Stimulated activated CD4-positive, alpha-beta T cell treated with anti-CD3 and anti-CD28 coated beads, TNF-alpha, amount 100 ng/mL, for 4 hours (primary cell): ENCODE data around the gene ATP9B.

ENCODE experiments used
- DNase-seq, 3 experiments: peaks; one replicate each; pipeline ENCODE4 v3.0.0-alpha.2; 2020; ENCODE audit warnings: low read depth in 3 of 3

Gene ATP9B

DNA sequence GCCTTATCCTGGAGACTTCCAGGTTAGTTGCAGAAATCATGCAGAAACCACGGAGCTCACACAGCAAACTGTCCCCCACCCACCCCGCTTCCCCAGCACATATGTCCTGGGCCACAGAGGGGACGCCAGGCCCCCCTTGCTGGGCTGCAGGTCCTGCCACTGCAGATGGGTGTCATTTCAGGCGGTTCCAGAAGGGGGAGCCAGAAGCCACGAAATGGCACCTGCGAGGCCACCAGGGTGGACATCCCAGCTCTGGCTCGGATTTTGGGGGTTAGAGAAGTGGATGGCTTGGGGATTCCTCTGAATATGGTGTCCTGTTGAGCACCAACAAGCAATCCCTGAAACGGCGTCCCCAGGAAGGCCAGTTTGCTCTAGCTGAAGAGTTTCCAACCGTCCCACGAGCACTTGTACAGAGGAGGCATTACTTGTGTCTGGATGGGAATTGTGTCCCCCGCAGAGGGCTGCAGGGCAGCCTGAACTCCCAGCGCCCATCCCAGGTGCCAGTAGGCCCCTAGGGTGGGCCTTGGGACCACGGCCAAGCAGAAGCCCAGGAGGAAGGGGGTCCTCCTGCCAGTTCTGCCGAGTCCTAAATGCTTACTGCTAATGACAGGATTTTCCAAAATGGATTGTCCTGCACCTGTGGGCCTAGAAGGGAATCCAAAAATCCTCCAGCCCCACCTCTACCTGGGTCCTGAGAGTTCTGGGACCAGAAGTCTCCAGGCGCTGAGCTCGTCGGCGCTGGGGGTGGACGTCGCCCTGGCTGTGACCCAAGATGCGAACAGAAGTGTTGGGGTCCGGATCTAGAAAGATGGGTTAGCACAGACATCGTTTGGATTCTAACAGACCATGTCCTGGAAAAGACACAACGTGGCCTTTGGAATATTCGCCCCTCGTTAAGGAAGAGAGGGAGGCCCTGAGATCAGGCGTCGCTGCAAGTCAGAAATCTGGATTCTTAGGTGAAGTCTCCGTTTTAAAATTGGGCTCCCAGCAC, 311.9 kb downstream of the ATP9B start:
- DNase-seq: peak in 2 of 3 experiments; percentile 45 to 67

DNA sequence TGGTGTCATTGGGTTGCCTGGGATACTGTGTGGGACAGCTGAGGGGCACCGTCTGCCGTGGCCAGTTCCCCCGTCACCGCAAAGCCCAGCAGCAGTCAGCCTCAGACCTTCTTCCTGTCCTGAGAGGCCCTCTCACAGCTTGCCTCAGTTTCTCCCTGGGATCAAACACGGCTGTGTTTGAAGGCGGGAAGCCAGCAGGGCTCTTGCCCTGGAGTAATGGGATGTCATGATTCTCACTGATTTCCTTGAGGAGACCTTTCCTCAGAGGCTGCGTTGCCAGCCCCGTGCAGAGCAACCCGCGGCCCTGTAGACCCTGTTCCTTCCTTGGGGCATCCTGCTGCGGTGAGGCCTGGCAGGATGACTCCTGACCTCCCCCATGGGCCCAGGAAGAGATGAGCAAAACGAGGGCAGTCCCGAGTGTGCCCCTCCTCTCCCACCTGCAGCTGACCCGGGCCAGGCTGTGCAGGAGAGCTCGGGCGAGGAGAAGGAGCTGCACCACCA, 312.7 kb downstream of the ATP9B start:
- DNase-seq: no peak

DNA sequence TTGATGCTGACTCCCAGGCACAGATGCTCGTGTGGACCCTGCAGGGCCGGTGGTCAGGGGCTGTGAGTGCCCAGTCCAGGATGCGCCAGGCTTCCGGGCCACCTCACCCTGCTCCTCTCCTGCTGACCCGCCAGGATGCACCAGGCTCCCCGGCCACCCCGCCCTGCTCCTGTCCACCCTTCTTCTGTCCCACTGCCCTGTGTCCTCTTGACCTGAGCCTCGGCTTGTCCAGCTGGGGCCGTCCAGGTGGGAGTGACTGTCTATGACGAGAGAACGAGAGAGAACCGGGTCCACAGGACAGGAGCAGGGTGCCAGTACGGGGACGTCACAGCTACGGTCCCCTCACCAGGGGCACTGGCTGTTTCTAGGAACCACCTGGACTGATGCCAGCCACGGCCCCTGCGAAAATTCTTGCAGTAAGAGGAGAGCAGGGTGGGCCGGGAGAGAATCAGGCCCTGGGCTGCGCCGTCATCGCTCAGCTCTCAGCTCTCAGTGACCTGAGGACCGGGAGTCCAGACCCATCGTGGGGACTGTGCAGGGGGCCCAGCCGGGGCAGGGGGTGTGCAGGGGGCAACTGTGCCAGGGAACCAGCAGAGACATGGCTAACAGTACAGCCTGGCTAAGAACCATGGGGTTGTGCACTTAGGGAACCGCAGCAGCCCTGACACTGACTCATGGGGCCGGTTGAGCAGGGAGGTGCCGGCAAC, 313.6 kb downstream of the ATP9B start:
- no peak for DNase-seq

DNA sequence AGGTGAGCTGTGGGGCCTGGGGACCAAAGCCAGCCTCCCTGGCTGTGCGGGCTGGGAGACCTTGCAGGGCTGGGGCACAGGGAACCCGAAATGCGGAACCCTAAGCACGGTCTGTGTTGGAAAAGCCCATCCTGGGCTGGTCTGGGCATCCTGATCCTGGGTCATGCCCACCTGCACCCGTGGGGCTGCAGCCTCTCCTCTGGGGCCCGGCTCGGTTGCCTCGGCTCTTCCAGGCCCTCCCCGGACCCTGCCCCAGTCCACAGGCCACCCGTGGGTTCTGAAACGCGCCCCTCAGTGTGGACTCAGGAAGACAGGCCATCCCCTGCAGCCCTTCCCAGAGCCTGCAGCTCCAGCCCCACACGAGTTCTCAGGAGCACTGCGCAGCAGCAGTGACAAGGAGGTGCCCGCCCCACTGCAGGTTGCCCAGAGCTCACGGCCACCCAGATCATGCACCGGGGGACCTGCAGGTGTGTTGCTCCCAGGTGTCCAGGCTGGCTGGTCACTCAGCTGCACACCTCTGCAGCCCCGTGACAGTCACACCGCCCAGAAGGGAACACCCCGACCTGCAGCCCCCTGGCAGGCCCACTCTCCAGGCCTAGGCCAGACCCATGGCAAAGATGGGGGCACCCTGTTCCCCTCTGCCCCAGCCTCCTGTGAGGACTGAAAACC, 314.3 kb downstream of the ATP9B start:
- no peak for DNase-seq

DNA sequence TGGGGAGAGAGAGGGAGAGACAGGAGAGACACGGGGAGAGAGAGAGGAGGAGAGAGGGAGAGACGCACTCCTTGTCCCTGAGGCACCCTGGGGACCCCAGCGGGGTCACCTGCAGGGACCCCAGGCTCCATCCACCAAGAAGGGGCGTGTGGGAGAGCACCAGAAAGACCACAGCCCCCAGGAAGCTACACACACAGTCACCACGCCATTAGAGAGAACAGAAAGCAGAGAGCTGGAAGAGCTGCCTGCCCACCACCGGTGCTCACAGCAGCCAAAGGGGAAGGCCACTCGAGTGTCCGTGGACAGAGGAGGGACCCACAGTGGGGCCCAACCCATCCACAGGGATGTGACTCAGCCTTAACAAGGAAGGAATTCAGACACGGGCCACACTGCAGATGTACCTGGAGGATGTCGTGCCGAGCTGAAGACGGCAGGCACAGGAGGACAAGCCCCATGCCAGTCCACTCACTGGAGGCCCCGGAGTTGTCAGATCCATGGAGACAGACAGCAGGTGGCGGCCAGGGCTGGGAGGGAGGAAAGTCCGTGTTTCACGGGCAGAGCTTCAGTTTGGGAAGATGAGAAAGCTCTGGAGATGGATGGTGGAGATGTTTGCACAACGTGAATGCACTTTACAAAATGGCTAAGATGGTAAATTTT, 315.1 kb downstream of the ATP9B start:
- DNase-seq: no peak

DNA sequence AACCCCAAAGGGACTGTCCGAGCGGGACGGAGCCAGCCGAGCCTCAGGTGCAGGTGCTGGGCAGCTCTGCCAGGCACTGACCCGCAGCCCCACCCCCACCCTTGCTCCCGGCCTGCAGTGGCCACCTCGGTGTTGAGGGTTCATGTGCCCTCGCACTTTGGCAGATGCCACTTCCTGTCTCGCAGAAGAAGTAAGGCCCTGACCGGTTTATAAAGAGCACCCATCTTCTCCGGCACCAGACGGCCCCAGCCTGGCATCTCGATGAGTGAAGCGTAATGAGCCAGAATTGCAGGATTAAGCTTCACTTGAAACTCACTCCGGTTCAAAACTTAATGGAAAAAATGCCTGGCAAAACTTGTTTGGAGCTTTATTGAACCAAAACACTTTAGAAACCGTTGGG, 315.6 kb downstream of the ATP9B start:
- no peak for DNase-seq

DNA sequence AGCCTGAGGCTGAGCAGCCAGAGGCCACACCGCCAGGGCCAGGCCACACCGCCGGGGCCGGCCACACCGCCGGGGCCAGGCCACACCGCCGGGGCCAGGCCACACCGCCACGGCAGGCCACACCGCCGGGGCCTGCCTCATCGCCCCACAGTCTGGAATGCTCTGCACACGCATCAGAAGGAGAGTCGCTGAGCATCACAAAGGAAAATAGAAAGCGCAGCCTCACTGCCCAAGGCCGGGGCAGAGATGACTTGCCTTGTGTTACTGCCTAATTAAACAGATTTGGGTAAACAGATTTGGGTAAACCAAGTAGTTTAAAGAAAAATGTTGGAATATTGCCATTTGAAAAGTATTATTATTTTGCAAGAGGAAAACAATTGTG, 316.1 kb downstream of the ATP9B start:
- no peak for DNase-seq

DNA sequence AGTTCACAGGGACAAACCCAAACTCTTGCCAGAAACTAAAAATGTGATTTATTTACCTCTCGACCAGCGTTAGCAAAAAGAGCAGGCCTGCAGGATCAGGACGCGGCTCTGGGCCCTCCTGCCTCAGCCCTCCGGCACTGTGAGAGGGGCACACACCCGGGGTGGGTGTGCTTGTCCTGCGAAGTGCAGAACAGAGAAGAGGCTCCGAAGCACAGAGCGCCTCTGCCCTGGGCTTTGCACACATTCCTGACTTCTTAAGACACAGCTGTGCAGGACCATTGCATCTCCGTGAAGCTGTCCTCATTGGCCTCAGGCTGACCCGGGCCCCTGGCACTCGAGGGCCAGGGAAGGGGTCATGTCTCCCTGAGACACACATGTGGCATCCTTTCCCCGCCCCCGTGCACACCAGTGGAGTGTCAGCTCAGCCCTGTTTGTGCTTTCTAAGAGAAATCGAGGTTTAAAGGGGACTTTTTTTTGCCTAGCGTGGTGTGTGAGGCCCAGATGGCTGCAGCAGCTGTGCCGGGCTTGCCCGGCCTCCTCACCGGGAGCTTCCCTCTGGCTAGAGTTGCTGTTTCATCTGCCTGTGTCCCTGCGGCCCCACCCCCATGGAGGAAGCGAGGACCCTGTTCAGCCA, 316.6 kb downstream of the ATP9B start:
- no peak for DNase-seq

DNA sequence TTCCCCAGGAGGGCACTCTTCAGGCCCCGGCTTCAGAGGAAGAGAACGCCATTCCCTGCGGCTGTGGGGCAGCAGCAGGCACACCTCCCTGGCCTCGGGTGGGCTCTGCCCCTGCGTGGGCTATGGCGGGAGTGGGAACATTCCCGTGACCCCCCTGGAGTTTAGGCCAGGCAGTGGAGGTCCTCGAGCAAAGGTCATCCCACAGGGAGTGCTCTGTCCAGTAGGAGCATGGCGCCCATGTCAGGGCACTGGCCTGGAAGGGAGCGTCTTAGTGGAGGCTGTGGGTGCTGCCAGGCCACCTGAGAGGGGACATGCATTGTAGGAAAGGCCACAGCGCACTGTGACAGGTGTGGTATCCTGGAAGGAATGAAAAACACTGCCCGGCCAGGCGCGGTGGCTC, 317.4 kb downstream of the ATP9B start:
- DNase-seq: no peak

DNA sequence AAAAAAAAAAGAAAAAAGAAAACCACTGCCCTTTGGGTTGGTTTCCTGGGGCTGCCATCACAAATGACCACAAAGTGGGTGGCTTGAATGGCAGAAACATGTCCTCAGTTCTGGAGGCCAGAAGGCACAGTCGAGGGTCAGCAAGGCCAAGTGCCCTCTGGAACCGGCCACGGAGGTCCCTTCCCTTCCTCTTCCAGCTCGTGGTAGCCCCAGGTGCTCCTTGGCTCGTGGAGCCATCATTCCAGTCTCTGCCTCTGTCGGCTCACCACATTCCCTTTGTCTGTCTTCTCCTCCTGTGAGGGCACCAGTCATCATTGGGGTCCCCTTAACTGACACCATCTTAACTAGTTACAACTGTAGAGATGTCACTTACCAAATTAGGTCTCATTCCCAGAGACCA, 318.0 kb downstream of the ATP9B start:
- no peak for DNase-seq

DNA sequence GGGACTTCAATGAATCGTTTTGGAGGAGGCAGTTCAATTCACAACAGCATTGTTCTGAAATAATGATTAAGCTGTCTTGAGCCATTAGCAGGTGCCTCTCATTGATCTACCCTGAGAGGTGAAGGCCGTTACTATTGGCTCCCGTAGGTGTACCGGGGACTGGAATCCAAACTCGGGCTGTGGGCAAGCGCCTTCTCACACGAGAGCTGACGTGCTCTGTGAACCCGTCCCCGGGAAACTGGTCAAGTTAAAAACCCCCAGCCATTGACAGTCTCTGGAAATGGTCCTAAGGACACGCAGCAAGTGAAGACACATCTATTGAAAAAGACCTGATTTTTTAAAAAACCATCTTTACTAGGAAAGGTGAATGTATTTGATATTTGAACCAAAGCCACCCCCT, 318.4 kb downstream of the ATP9B start:
- DNase-seq: no peak

DNA sequence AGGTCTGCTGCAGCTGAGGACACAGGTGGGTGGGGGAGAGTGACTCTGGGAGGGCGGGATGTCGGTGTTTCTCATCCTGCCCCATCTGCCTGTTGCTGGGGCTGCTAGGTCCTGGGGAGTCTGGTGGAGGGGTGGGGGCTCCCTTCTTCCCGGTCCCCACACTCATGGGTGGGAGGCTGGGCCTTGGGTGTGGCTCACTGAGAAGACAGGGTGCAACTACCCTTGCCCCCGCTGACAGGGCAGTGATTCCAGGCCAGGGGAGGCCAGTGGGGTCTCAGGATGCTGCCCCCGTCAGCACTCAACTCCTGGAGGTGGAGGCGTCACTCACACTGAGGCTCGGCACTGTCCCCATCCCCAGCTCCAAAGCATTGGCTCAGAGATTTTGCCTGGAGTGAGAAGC, 318.8 kb downstream of the ATP9B start:
- no peak for DNase-seq

DNA sequence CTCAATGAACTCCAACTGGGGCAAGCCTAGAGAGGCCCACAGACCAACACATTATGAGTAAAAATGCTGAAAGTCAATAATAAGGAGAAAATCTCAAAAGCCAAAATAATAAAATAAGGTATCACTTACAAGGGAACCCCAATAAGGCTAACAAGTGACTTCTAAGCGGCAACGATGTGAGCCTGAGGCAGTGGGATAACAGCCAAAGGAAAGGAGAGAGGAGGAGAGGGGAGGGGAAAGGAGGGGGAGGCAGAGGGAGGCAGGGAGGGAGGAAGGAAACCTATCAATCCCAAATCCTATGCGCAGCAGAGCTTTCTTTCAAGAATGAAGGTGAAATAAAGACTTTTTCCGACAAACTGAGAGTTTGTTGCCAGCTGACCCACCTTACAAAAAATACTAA, 320.5 kb downstream of the ATP9B start:
- no peak for DNase-seq

DNA sequence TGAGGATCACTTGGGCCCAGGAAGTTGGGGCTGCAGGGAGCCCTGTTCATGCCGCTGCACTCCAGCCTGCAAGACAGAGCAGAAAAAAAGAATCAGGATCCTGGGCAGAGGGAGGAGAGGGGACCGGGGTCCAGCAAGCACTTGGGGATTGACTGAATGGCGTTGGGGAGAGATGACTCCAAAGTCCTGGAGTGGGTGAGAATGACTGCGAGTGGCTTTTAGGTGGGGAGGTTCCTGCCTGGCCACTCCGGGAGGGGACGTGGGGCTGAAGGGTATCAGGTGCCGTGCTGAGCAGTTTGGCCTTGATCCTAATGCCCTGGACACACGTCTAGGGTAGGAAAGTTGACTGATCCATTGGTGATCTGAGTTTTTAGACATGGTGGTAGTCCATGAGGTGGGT, 323.0 kb downstream of the ATP9B start:
- DNase-seq: no peak

DNA sequence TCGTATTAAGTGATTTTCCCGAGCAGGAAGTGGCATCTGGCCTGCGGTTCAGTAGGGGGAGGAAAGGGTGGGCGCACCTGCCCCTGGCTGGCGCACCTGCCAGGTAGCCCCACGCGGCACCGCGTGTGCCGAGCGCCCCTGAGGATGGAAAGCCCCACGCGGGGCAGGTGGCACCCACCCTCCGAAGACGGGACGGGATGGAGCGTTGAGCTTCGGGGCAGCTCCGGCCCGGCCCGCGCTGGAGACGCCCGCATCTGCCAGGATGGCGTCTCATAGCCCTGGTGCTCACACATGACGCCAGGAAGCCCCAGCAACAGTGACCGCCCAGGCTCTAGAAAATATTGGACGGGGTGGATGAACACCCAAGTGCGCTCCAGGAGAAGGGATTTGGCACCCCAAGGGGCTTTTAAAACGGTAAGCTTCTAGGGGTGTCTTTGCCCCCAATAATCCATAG, 324.0 kb downstream of the ATP9B start:
- DNase-seq: no peak

DNA sequence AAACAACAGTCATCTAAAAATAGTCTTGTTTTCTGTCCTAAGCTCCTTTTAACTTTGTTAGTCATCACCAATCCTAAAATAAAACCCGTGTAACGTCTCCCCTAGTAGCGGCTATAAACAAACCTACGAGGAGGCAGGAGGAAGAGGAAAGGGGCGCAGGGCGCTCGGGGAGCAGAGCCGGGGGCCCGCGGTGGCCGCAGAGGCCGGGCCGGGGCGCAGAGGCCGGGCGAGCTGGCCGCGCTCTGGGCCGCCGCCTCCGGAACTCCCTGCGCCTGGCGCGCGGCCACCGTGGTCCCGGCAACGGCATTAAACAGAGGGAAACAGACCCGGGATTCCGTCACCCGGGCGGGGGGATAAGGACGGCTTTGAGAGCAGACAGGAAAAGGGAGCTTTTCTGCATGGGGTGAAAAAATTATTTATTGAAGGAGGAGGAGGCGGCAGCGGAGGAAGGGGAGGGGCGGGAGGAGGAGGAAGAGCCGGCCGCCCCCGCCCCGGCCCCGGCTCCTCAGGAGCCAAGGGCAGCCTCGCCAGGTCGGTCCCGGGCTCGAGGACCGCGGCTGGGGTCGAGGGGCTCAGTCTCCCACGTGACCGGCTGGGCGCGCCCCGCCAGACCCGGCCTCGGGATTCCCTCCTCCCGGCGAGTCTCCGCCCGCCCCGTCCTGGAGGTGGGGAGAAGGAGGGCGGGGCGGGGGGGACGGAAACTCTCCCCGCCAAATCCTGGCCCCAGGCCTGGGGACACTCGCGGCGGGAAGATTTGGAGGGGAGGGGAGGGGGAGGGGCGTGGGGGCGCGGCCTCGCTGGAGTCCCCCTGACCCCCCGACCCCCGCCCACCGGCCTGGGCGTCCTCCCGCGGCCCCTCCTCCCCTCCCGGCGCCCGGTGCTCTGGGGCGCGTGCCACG, 324.7 kb downstream of the ATP9B start:
- DNase-seq: no peak

DNA sequence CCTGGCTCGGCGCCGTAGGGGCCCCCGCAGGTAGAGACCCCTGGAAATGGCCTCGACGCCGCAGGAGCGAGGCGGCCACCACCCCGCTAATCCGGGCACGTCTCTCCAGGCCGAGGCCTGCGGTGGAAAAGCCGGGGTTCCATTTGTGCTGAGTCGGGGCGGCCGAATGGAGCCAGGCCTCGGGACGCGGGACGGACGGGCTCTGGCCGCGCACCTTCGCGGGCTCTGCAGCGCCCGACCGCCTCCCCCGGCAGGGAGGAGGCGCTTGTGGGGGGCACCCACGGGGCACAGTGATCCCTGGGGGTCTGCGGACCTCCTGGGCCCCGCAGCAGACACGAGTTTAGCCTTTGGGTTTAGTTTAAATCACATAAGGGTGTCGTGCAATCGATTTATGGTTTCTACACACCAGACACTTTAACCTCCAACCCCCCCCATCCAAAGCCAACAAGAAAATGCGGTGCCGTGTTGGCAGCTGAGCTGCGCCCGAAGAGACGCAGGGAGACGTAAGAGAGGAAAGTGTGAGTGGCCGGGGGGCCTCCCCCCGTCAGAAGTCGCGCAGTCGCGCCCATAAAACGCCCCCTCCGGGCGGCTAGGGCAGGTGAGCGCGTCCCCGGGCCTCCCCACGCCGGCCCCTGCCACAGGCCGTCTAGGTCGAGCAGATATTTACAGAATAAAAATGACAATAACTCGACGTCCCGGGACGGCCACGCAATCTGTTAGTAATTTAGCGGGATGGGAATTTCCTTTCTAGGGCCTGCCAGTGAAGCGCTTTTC, 325.5 kb downstream of the ATP9B start:
- DNase-seq: peak; percentile 56 to 69 (median 57)

DNA sequence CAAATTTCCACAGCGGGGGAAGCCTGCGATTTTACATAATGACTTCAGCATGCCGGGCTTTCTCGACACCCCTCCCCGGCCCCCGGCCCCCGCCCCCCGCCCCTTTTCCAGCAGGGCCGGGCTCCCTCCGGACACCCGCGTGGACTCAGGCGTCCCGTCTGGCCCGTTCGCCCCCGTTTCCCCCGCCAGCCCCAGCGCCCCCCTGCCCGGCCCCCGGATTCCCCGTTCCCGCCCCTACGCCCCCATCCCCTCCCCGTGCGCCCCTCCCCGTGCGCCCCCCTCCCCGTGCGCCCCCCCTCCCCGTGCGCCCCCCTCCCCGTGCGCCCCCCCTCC, 326.1 kb downstream of the ATP9B start:
- DNase-seq: no peak

DNA sequence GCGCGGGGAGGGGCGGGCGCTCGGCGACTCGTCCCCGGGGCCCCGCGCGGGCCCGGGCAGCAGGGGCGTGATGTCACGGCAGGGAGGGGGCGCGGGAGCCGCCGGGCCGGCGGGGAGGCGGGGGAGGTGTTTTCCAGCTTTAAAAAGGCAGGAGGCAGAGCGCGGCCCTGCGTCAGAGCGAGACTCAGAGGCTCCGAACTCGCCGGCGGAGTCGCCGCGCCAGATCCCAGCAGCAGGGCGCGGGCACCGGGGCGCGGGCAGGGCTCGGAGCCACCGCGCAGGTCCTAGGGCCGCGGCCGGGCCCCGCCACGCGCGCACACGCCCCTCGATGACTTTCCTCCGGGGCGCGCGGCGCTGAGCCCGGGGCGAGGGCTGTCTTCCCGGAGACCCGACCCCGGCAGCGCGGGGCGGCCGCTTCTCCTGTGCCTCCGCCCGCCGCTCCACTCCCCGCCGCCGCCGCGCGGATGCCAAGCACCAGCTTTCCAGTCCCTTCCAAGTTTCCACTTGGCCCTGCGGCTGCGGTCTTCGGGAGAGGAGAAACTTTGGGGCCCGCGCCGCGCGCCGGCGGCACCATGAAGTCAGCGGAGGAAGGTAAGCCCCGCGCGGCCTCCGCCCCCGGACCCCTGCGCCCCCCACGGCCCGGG, 326.7 kb downstream of the ATP9B start, which contains the start of gene NFATC1:
Gene NFATC1 (plus strand): TSS at position 170 of the 644 bp plus-strand sequence. CDS start 295 bp downstream, at position 465.
- peak; percentile 77 to 84 (median 81) for DNase-seq
